ENCODE measurements around the gene KIF26B. TPM values are rescaled to one million over a fixed set of nuclear protein-coding genes. Genes with fewer than 3 reads are reported as not detected.

Gene KIF26B
- total and polyA plus RNA-seq, 3 experiments from 2014 or later: 0.11 to 0.16 TPM; not detected in 1

DNA sequence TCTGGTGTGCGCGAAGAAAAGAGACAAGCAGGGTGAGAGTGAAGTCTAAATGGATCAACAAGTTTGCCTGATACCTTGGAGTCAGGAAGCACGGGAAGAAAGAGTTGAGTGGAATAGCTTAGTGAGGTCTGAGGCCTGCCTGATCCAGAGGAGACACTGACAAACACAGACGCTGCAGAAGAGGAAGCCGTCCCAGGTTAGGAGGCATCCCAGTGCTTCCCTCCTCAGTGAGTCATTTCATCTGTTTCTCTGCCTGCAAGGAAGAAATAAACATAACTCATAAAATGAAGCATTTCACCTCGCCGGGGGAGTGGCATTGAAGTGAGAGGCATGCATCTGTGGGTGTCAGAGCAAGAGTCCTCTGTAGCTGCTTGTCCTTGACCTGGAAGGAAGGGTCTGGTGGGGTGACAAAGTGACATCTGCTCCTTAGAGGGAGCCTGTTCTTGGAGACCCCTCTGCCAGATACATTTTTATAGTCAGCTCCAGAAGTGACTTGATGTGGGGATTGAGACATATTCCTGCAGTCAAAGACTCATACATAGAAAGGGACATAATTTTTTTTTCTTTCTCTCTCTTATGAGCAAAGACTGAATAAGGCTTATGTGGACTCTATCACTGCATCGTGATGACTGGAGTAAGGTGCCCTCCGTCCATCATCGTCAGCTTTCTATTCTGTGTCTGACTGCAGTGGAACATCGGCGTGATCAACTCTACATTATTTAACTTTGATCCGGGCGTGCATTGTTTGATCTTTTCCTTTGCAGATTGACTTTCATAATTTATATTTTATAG is 256.7 kb downstream of the KIF26B start:
- Histone ChIP-seq H3K27me3 (ENCODE audit: insufficient read depth, low read length, poor library complexity, severe bottlenecking) (no peaks in the 10 kb centered on the region), H3K27ac (ENCODE audit: low read depth, low read length) (no peak overlapping the region), H3K4me3 (ENCODE audit: low read length) (no peak overlapping the region), H3K36me3 (ENCODE audit: insufficient read depth, low read length) (no peaks in the 10 kb centered on the region), H3K4me1 (ENCODE audit: insufficient read depth, low read length) (no peaks in the 10 kb centered on the region), H3K9me3 (ENCODE audit: low read length) (no peaks in the 10 kb centered on the region)
- Mint-ChIP-seq H3K36me3 (no peaks in the 10 kb centered on the region), H3K27ac (no peak overlapping the region), H3K4me3 (no peak overlapping the region), H3K27me3 (peaks cover 0 to 1% of the 10 kb centered on the region in 2 donors), H3K4me1 (no peaks in the 10 kb centered on the region), H3K9me3 (peaks cover 0 to 3% (median 0%) of the 10 kb centered on the region in 5 donors)
- no peak for DNase-seq
- POLR2A ChIA-PET: no interaction called here
- CTCF ChIA-PET: no interaction called here

DNA sequence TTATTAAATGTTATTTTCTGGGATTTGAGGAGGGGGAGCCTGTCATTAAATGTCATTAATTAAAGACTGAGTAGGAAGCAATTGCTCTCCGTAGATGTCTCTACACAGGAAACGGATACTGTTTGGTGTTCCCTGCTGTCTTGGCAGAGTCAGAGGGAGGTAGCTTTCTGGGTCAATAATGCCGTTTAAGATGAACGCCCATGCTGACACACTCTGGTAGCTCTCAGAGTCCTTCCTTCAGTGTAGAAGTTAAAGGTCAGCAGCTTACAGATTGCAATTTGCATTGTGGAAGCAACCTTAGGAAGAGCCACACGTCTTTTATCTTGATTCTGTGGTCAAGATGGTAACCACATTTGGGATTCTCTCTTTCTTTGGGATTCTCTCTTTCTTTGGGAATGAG is 257.5 kb downstream of the KIF26B start:
- no peak for DNase-seq
- ChIA-PET POLR2A (no interaction called here), CTCF (no interaction called here)
- H3K36me3 Mint-ChIP-seq: no peaks in the 10 kb centered on the region
- no peak overlapping the region for H3K27ac Mint-ChIP-seq
- no peaks in the 10 kb centered on the region for H3K36me3 ChIP-seq (ENCODE audit: insufficient read depth, low read length)
- no peak overlapping the region for H3K27ac ChIP-seq (ENCODE audit: low read depth, low read length)
- H3K9me3 ChIP-seq (ENCODE audit: low read length): no peaks in the 10 kb centered on the region
- H3K4me1 ChIP-seq (ENCODE audit: insufficient read depth, low read length): no peaks in the 10 kb centered on the region
- no peak overlapping the region for H3K4me3 Mint-ChIP-seq
- no peaks in the 10 kb centered on the region for H3K27me3 Mint-ChIP-seq
- H3K27me3 ChIP-seq (ENCODE audit: insufficient read depth, low read length, poor library complexity, severe bottlenecking): no peaks in the 10 kb centered on the region
- H3K4me1 Mint-ChIP-seq: no peaks in the 10 kb centered on the region
- peaks cover 0 to 1% (median 0%) of the 10 kb centered on the region in 5 donors for H3K9me3 Mint-ChIP-seq
- H3K4me3 ChIP-seq (ENCODE audit: low read length): no peak overlapping the region

DNA sequence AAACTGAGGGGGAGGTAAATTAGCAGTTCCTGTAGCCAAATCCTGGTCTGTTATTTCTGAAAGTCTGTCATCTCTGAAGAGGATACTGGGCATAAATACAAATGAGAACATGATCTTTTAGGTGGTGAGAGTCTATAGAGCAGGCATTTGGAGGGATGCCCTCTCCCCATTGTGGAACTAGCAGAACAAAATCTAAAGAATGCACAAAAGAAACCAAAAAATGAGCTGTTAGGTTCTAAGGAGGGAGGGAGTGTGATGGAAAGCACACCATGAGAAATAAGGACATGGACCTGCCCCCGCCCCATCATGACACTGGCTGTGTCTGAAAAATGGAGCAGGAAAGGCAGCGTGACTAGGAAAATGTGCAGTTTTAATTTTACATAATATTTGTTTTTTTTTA is 262.0 kb downstream of the KIF26B start:
- no peak overlapping the region for H3K4me3 Mint-ChIP-seq
- H3K36me3 Mint-ChIP-seq: no peaks in the 10 kb centered on the region
- no peaks in the 10 kb centered on the region for H3K4me1 Mint-ChIP-seq
- POLR2A ChIA-PET: no interaction called here
- H3K4me3 ChIP-seq (ENCODE audit: low read length): no peak overlapping the region
- no peak overlapping the region for H3K27ac ChIP-seq (ENCODE audit: low read depth, low read length)
- H3K9me3 ChIP-seq (ENCODE audit: low read length): no peaks in the 10 kb centered on the region
- CTCF ChIA-PET: no interaction called here
- no peak overlapping the region for H3K27ac Mint-ChIP-seq
- H3K27me3 ChIP-seq (ENCODE audit: insufficient read depth, low read length, poor library complexity, severe bottlenecking): no peaks in the 10 kb centered on the region
- peaks cover 0 to 2% (median 0%) of the 10 kb centered on the region in 5 donors for H3K9me3 Mint-ChIP-seq
- no peaks in the 10 kb centered on the region for H3K4me1 ChIP-seq (ENCODE audit: insufficient read depth, low read length)
- H3K36me3 ChIP-seq (ENCODE audit: insufficient read depth, low read length): no peaks in the 10 kb centered on the region
- no peaks in the 10 kb centered on the region for H3K27me3 Mint-ChIP-seq
- DNase-seq: no peak

DNA sequence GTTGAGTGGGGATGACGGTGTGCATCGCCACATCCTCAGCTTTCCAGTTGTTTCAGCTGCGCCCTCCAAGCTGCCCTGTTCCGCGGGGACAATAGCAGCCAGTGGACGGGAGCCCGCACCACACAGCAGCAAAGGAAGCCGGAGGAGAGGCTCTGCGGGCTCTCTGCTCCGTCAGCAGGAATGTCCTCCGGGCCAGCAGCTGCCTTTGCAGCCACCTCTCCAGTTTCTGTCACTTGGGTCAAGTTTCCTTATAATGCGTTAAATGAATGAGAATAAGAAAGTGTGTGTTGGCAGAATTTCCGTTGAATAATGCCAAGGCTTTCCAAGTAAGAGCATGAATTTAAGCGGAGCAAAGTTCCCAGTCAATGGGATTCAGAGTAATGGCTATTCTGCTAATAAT is 263.3 kb downstream of the KIF26B start:
- ChIA-PET CTCF (no interaction called here), POLR2A (no interaction called here)
- no peak for DNase-seq
- no peak overlapping the region for H3K27ac ChIP-seq (ENCODE audit: low read depth, low read length)
- H3K36me3 ChIP-seq (ENCODE audit: insufficient read depth, low read length): no peaks in the 10 kb centered on the region
- no peaks in the 10 kb centered on the region for H3K4me1 Mint-ChIP-seq
- no peak overlapping the region for H3K4me3 Mint-ChIP-seq
- H3K27me3 ChIP-seq (ENCODE audit: insufficient read depth, low read length, poor library complexity, severe bottlenecking): no peaks in the 10 kb centered on the region
- no peak overlapping the region for H3K27ac Mint-ChIP-seq
- no peaks in the 10 kb centered on the region for H3K36me3 Mint-ChIP-seq
- H3K9me3 Mint-ChIP-seq: peaks cover 0 to 2% (median 0%) of the 10 kb centered on the region in 5 donors
- no peaks in the 10 kb centered on the region for H3K4me1 ChIP-seq (ENCODE audit: insufficient read depth, low read length)
- no peak overlapping the region for H3K4me3 ChIP-seq (ENCODE audit: low read length)
- H3K9me3 ChIP-seq (ENCODE audit: low read length): no peaks in the 10 kb centered on the region
- no peaks in the 10 kb centered on the region for H3K27me3 Mint-ChIP-seq

DNA sequence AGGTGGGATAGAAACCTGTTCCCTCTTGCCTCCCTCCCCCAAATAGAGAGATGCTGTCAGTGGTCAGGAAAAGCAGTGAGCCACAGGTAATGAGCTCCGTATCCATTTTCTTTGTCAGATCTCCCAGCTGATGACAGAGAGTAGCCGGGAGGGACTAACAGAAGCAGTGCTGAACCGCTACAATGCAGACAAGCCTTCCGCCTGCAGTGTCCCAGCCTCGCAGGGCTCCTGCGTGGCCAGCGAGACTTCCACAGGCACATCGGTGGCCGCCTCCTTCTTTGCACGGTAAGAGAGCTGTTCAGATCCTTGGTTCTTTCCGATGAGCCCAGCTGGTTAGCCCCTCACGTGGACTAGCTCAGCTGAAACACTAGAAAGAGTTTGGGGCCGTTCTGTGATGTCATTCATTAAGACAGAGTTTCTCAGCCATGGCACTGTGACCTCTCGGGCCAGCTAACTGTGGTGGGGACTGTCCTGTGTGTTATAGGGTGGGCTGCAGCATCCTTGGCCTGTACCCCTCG is 264.7 kb downstream of the KIF26B start:
- no peaks in the 10 kb centered on the region for H3K4me1 Mint-ChIP-seq
- no peak for DNase-seq
- Histone ChIP-seq H3K27me3 (ENCODE audit: insufficient read depth, low read length, poor library complexity, severe bottlenecking) (no peaks in the 10 kb centered on the region), H3K27ac (ENCODE audit: low read depth, low read length) (no peak overlapping the region), H3K9me3 (ENCODE audit: low read length) (no peaks in the 10 kb centered on the region), H3K4me3 (ENCODE audit: low read length) (no peak overlapping the region), H3K36me3 (ENCODE audit: insufficient read depth, low read length) (no peaks in the 10 kb centered on the region), H3K4me1 (ENCODE audit: insufficient read depth, low read length) (no peaks in the 10 kb centered on the region)
- H3K36me3 Mint-ChIP-seq: no peaks in the 10 kb centered on the region
- H3K27me3 Mint-ChIP-seq: no peaks in the 10 kb centered on the region
- ChIA-PET POLR2A (no interaction called here), CTCF (no interaction called here)
- peaks cover 0 to 2% (median 0%) of the 10 kb centered on the region in 5 donors for H3K9me3 Mint-ChIP-seq
- no peak overlapping the region for H3K4me3 Mint-ChIP-seq
- no peak overlapping the region for H3K27ac Mint-ChIP-seq

DNA sequence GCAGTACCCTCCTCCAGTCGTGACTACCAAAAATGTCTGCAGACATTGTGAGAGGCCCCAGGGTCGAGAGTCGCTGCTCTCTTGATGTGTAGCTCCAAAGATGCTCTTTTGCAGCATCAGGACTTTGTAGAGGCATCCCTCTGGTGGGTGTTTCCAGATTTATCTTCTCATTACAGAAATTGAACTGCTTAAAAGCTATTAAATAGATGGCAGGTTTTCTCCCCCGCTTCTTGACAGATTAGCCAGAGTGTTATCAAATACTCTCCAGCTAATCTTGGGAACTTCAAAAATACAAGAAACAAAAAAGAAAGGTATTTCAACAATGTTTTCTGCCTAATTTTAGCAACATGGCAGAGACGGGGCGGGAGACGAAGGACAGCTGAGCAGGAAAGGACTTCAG is 265.2 kb downstream of the KIF26B start:
- no peaks in the 10 kb centered on the region for H3K4me1 Mint-ChIP-seq
- H3K27ac Mint-ChIP-seq: no peak overlapping the region
- Histone ChIP-seq H3K27me3 (ENCODE audit: insufficient read depth, low read length, poor library complexity, severe bottlenecking) (no peaks in the 10 kb centered on the region), H3K27ac (ENCODE audit: low read depth, low read length) (no peak overlapping the region), H3K4me1 (ENCODE audit: insufficient read depth, low read length) (no peaks in the 10 kb centered on the region), H3K36me3 (ENCODE audit: insufficient read depth, low read length) (no peaks in the 10 kb centered on the region), H3K9me3 (ENCODE audit: low read length) (no peaks in the 10 kb centered on the region), H3K4me3 (ENCODE audit: low read length) (no peak overlapping the region)
- ChIA-PET POLR2A (no interaction called here), CTCF (no interaction called here)
- H3K36me3 Mint-ChIP-seq: no peaks in the 10 kb centered on the region
- H3K4me3 Mint-ChIP-seq: no peak overlapping the region
- DNase-seq: no peak
- no peaks in the 10 kb centered on the region for H3K27me3 Mint-ChIP-seq
- H3K9me3 Mint-ChIP-seq: peaks cover 0 to 3% (median 0%) of the 10 kb centered on the region in 5 donors

DNA sequence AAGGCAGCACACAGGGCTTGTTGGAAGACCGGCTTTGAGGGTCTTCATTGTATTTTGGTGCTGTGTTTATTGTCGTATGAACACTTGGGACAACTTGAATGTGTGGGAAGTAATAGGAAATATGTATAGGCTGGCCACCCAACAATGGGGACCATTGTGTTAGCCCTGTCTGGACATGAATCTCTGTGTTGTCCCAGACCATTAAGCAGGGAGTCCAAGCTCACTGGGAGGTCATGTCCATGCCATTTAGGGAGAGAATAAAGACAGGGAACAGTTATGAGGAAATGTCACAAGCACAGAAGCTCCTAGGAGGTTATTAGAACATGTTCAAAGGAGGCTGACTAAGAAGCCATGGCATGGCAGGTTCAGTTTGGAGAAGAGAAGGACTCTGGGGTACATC is 266.1 kb downstream of the KIF26B start:
- H3K36me3 ChIP-seq (ENCODE audit: insufficient read depth, low read length): no peaks in the 10 kb centered on the region
- no peak overlapping the region for H3K4me3 Mint-ChIP-seq
- H3K27ac ChIP-seq (ENCODE audit: low read depth, low read length): no peak overlapping the region
- H3K4me1 ChIP-seq (ENCODE audit: insufficient read depth, low read length): no peaks in the 10 kb centered on the region
- no peaks in the 10 kb centered on the region for H3K4me1 Mint-ChIP-seq
- H3K9me3 ChIP-seq (ENCODE audit: low read length): no peaks in the 10 kb centered on the region
- CTCF ChIA-PET: no interaction called here
- no peaks in the 10 kb centered on the region for H3K36me3 Mint-ChIP-seq
- H3K4me3 ChIP-seq (ENCODE audit: low read length): no peak overlapping the region
- H3K27ac Mint-ChIP-seq: no peak overlapping the region
- DNase-seq: no peak
- H3K27me3 Mint-ChIP-seq: no peaks in the 10 kb centered on the region
- H3K27me3 ChIP-seq (ENCODE audit: insufficient read depth, low read length, poor library complexity, severe bottlenecking): no peaks in the 10 kb centered on the region
- POLR2A ChIA-PET: no interaction called here
- peaks cover 0 to 3% (median 0%) of the 10 kb centered on the region in 5 donors for H3K9me3 Mint-ChIP-seq

DNA sequence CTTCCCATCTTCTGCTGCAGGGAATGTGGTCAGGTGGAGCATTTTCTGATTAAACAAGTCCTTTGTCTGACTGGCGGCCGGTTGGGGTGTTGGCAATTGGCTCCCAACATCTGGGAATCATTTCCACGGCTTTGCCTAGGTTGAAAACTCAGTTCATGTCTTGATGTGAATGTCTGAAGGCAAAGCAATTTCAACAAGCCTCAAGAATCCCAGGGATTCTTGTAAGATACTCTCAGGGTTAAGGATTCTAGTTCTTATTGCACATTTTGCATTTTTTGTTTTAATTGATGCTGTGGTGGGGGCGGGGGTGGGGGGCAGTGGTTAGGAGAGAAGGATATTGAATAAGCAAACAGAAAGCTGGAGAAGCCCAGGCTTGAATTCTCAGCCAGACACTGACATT is 273.9 kb downstream of the KIF26B start:
- H3K4me3 ChIP-seq (ENCODE audit: low read length): no peak overlapping the region
- CTCF ChIA-PET: no interaction called here
- H3K9me3 Mint-ChIP-seq: peaks cover 0 to 4% (median 2%) of the 10 kb centered on the region in 5 donors

More for the DNA sequence above, 273.9 kb downstream of the KIF26B start:
- Histone ChIP-seq H3K27ac (ENCODE audit: low read depth, low read length) (no peak overlapping the region), H3K27me3 (ENCODE audit: insufficient read depth, low read length, poor library complexity, severe bottlenecking) (no peaks in the 10 kb centered on the region), H3K36me3 (ENCODE audit: insufficient read depth, low read length) (no peaks in the 10 kb centered on the region), H3K4me1 (ENCODE audit: insufficient read depth, low read length) (no peaks in the 10 kb centered on the region), H3K9me3 (ENCODE audit: low read length) (no peaks in the 10 kb centered on the region)
- Mint-ChIP-seq H3K36me3 (no peaks in the 10 kb centered on the region), H3K4me1 (no peaks in the 10 kb centered on the region), H3K27ac (no peak overlapping the region), H3K4me3 (no peak overlapping the region), H3K27me3 (peaks cover 0 to 4% of the 10 kb centered on the region in 2 donors)
- POLR2A ChIA-PET: no interaction called here
- no peak for DNase-seq
